Skeletal muscle cell (primary cell): ENCODE results near the gene HTD2.
"Not testable (repeated sequence)": the region's sequence is repeated elsewhere in the genome, so short reads cannot be mapped to it uniquely, and the experiment has no call there.

Experiments
- DNase-seq: peaks from one replicate; pipeline ENCODE4 v3.0.0-alpha.2; 2010; ENCODE audit warnings: low read depth
- H3K4me3 ChIP-seq: 2 replicates; pipeline ENCODE4 v1.5.1; 2011; ENCODE audit warnings: low read depth, mild to moderate bottlenecking, control low read depth, low read length, moderate library complexity

Gene HTD2

DNA sequence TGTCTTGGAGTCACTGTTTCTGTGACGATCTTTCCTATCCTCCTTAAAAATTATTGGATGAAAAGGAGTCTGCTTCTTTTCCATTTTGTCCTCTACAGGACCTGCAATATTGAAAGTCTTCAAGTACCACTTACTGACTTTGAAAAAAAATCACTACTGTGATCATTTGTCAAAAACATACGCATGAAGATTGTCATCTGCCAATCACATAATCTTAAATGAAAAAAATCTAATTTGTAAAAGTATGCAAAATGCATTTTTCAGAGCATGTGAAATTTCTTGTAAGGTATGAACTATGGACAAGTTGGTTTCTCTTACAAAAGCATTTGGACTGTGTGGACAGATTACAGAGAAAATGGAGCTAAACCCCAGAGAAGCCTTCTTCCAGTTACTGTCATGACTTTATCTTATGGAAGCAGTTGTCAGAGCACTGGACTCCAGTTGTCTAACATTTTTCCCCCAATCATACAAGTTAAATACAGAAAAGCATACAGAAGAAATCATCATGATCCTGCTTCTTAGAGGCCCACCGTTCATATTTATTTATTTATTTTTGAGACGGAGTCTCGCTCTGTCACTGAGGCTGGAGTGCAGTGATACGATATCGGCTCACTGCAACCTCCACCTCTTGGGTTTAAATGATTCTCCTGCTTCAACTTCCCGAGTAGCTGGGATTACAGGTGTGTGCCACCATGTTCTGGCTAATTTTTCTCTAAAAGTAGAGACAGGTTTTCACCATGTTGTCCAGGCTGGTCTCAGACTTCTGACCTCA, 23.0 kb downstream of the HTD2 start:
- DNase-seq, result no peak
- no peak overlapping the region for H3K4me3 ChIP-seq

- H3K4me3 ChIP-seq, result no peak overlapping the region
- no peak for DNase-seq
Measured at GRCh38 chr3:58329922-58330413, 23.6 kb downstream of the HTD2 start.

- no peak overlapping the region for H3K4me3 ChIP-seq
- DNase-seq, result no peak
Measured at GRCh38 chr3:58331593-58332152, 25.4 kb downstream of the HTD2 start.

GRCh38 chr3:58332575-58333188, 26.4 kb downstream of the HTD2 start, which contains the start of gene PXK:
PXK (plus strand) TSS chr3:58332892; CDS start chr3:58332989, 97 bp downstream.
- H3K4me3 ChIP-seq, result peak within 1 kb of the TSS; percentile 83
- DNase-seq, result peak; percentile 40

- no peak for DNase-seq
- H3K4me3 ChIP-seq, result peak overlapping the region; percentile 83
Measured at GRCh38 chr3:58333206-58334012, 27.1 kb downstream of the HTD2 start.

- peak overlapping the region; percentile 83 for H3K4me3 ChIP-seq
- no peak for DNase-seq
Measured at GRCh38 chr3:58334013-58334321, 27.6 kb downstream of the HTD2 start.

- no peak for DNase-seq
- H3K4me3 ChIP-seq, result peak overlapping the region; percentile 83
Measured at GRCh38 chr3:58334506-58334884, 28.2 kb downstream of the HTD2 start.

DNA sequence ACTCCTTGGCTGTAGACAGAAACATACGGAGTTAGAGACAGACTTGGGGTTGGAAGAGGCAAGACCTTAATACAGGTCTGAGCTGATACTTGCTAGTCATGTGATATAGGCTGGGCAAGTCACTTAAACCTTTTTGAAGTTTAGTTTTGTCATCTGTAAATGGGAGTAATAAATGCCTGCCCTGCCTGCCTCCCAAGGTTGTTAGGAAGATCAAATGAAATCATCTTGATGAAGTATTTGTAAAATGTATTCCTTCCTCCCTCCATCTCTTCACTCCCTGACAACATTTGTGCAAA, 29.3 kb downstream of the HTD2 start:
- DNase-seq, result no peak
- H3K4me3 ChIP-seq, result peak overlapping the region; percentile 33

GRCh38 chr3:58336135-58336882, 30.0 kb downstream of the HTD2 start:
- peak; percentile 88 for DNase-seq
- no peak overlapping the region for H3K4me3 ChIP-seq

GRCh38 chr3:58337190-58337589, 30.9 kb downstream of the HTD2 start:
- no peak overlapping the region for H3K4me3 ChIP-seq
- no peak for DNase-seq

DNA sequence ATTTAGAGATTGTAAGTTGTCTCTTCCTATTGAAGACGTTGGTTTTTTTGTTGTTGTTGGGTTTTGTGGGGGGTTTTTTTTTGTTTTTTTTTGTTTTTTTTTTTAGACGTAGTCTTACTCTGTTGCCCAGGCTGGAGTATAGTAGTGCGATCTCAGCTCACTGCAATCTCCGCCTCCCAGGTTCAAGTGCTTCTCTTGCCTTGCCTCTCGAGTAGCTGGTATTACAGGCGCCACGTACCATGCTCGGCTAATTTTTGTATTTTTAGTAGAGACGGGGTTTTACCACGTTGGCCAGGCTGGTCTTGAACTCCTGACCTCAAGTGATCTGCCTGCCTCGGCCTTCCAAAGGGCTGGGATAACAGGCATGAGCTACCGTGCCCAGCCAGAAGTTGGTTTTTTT, 32.8 kb downstream of the HTD2 start:
- not testable (repeated sequence) for H3K4me3 ChIP-seq, DNase-seq

- no peak for DNase-seq
- no peak overlapping the region for H3K4me3 ChIP-seq
Measured at GRCh38 chr3:58340594-58341244, 34.4 kb downstream of the HTD2 start.

DNA sequence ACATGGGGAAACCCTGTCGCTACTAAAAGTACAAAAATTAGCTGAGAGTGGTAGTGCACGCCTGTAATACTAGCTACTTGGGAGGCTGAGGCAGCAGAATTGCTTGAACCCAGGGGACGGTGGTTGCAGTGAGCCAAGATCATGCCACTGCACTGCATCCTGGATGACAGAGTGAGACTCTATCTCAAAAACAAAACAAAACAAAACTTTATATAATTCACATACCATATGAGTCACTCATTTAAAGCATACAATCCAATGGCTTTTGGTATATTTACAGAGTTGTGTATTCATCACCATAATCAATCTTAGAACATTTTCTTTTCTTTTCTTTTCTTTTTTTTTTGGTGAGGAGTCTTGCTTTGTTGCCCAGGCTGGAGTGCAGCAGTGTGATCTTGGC, 35.1 kb downstream of the HTD2 start:
- no peak overlapping the region for H3K4me3 ChIP-seq
- DNase-seq, result no peak

DNA sequence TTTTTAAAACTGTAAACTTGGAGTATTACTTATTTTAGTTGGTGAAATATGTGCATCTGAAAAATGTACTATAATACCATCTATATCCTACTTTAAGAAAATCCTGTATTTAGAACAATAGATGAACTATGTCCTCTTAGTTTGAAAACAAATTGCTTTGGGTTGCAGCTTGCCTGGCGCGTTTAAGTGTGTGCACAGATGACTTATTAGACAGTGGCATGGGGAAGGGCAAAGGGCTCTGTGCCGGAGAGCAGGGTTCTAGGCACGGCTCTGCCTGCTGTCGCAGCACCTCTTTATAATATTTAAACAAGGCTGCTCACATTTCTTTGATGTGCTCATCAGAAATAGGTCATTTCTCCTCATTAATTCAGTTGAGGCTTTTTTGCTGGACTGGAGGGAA, 36.4 kb downstream of the HTD2 start:
- no peak for DNase-seq
- no peak overlapping the region for H3K4me3 ChIP-seq

- no peak overlapping the region for H3K4me3 ChIP-seq
- no peak for DNase-seq
Measured at GRCh38 chr3:58345457-58345856, 39.1 kb downstream of the HTD2 start.

GRCh38 chr3:58346368-58346767, 40.0 kb downstream of the HTD2 start:
- H3K4me3 ChIP-seq, result no peak overlapping the region
- DNase-seq, result no peak

DNA sequence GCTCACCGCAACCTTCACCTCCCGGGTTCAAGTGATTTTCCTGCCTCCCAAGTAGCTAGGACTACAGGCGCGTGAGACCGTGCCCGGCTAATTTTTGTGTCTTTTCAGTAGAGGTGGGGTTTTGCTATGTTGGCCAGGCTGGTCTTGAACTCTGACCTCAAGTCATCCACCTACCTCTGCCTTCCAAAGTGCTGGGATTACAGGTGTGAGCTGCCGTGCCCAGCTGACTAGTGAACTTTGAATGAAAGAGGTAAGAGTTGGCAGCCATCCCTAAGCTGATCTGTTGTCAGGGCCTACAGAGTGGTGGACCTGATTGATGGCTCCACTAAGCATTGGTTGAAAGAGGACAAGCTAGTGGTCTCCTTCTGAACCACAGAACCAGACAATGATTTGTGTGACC, 41.7 kb downstream of the HTD2 start:
- no peak for DNase-seq
- no peak overlapping the region for H3K4me3 ChIP-seq

- no peak for DNase-seq
- H3K4me3 ChIP-seq, result no peak overlapping the region
Measured at GRCh38 chr3:58349792-58350626, 43.7 kb downstream of the HTD2 start.
